Liver (tissue), 9 donors: ENCODE data around the gene RPS6KA4. TPM values are rescaled to one million over a fixed set of nuclear protein-coding genes. Genes with fewer than 3 reads are reported as not detected.
A peak's percentile ranks its signal among the peaks of the same experiment; 100 is the strongest.

Experiments used
- DNase-seq: peaks from one replicate; pipeline ENCODE4 v3.0.0-alpha.2; 2017; ENCODE audit warnings: low spot score
- H3K27ac ChIP-seq, 2 donors: one replicate each; pipeline ENCODE4 v1.7.0; 2013; ENCODE audit warnings: inconsistent platforms in 2 of 2, low read length in 2 of 2, control low read depth in 1 of 2, low read depth in 1 of 2, mild to moderate bottlenecking in 1 of 2
- H3K27me3 ChIP-seq, 4 donors: one replicate each; pipeline versions ENCODE4 v1.6.1 to v1.7.0; 2013; ENCODE audit warnings: low read length in 3 of 4, inconsistent platforms in 1 of 4, mild to moderate bottlenecking in 1 of 4, moderate library complexity in 1 of 4; ENCODE audit not compliant: control insufficient read depth in 4 of 4, insufficient read depth in 4 of 4
- H3K36me3 ChIP-seq, 4 donors: one replicate each; pipeline versions ENCODE4 v1.6.1 to v1.7.0; 2013; ENCODE audit warnings: low read length in 3 of 4, mild to moderate bottlenecking in 3 of 4, low read depth in 1 of 4, moderate library complexity in 1 of 4; ENCODE audit not compliant: control insufficient read depth in 4 of 4, insufficient read depth in 3 of 4
- H3K4me1 ChIP-seq, 4 donors: one replicate each; pipeline versions ENCODE4 v1.6.1 to v1.7.0; 2013; ENCODE audit warnings: low read length in 3 of 4, mild to moderate bottlenecking in 3 of 4, moderate library complexity in 1 of 4; ENCODE audit not compliant: control insufficient read depth in 4 of 4, insufficient read depth in 4 of 4
- H3K4me3 ChIP-seq, 3 donors: one replicate each; pipeline versions ENCODE4 v1.6.1 to v1.7.0; 2013; ENCODE audit warnings: low read length in 3 of 3, control low read depth in 1 of 3, low read depth in 1 of 3, mild to moderate bottlenecking in 1 of 3
- H3K9ac ChIP-seq, 2 donors: one replicate each; pipeline ENCODE4 v1.7.0; 2013; ENCODE audit warnings: low read length in 2 of 2, mild to moderate bottlenecking in 2 of 2, moderate library complexity in 2 of 2, control low read depth in 1 of 2, low read depth in 1 of 2
- H3K9me3 ChIP-seq, 4 donors: one replicate each; pipeline versions ENCODE4 v1.6.1 to v1.7.0; 2013; ENCODE audit warnings: low read length in 3 of 4; ENCODE audit not compliant: control insufficient read depth in 4 of 4
- CTCF ChIP-seq: fragments of 150-350 bp; IDR thresholded peaks from 2 replicates; pipeline ENCODE4 v1.5.1; 2017; ENCODE audit warnings: improper control_type of control experiment, low read depth, low read length; ENCODE audit not compliant: missing input control
- FOXA1 ChIP-seq: IDR thresholded peaks from 2 replicates; pipeline ENCODE4 v1.6.1; 2016; ENCODE audit warnings: antibody characterized with exemption
- GABPA ChIP-seq, 2 donors: IDR thresholded peaks in 1 of 2; conservative IDR thresholded peaks in 1 of 2; 2 replicates each; pipeline ENCODE4 v1.6.1; 2016; ENCODE audit warnings: antibody characterized with exemption in 2 of 2, mild to moderate bottlenecking in 1 of 2, moderate library complexity in 1 of 2
- MAX ChIP-seq: IDR thresholded peaks from 2 replicates; pipeline ENCODE4 v1.6.1; 2016; ENCODE audit warnings: antibody characterized with exemption
- REST ChIP-seq: IDR thresholded peaks from 2 replicates; pipeline ENCODE4 v1.6.1; 2016; ENCODE audit warnings: antibody characterized with exemption, mild to moderate bottlenecking
- SP1 ChIP-seq: IDR thresholded peaks from 2 replicates; pipeline ENCODE4 v1.6.1; 2018; ENCODE audit warnings: antibody characterized with exemption, mild to moderate bottlenecking
- TAF1 ChIP-seq: conservative IDR thresholded peaks from 2 replicates; pipeline ENCODE4 v1.6.1; 2016; ENCODE audit warnings: antibody characterized with exemption, mild to moderate bottlenecking
- YY1 ChIP-seq: IDR thresholded peaks from 2 replicates; pipeline ENCODE4 v1.6.1; 2016; ENCODE audit warnings: antibody characterized with exemption, mild to moderate bottlenecking
- WGBS: extraction: QIAGEN DNeasy Blood & Tissue Kit; methylation state at CpG from one replicate; pipeline ENCODE4 v1.1.7; 2013; 5-methylcytosine and 5-hydroxymethylcytosine counted together
- polyA plus RNA-seq, 2 donors: library from polyadenylated mRNA; stranded (reverse) in 1 of 2; unstranded in 1 of 2; fragments of 200-250 nt in 1 of 2; fragments of >200 nt in 1 of 2; fragmentation: Nextera tagmentation in 1 of 2; extraction: Ambion mirVana in 1 of 2; gene quantifications; one replicate each; pipeline versions ENCODE4 v1.2.1 to v1.2.3, GENCODE V29; 2013 to 2015
- total RNA-seq, 2 donors: library from RNA; depleted of rRNA; stranded (reverse); fragments of >200 nt; gene quantifications; one replicate each; pipeline ENCODE4 v1.2.3, GENCODE V29; 2014
- donor health status: healthy.
- donor health status: healthy.
- donor health status: healthy.
- donor health status: healthy.
- donor health status: healthy.

RPS6KA4 gene
- total and polyA plus RNA-seq, 4 donors = 2.0 to 13.5 (median 10.0) TPM

GRCh38 chr11:64355078-64355940 lies 3.7 kb upstream of the RPS6KA4 start (continued):
- TF ChIP-seq YY1 = no peak
- no peak for TF ChIP-seq MAX
- TF ChIP-seq FOXA1 = no peak
- no peak for TF ChIP-seq SP1
- peak; percentile 59 for TF ChIP-seq CTCF

GRCh38 chr11:64356498-64357411 lies 2.2 kb upstream of the RPS6KA4 start:
- Histone ChIP-seq H3K9me3 (no peaks in the 10 kb centered on the region), H3K4me3 (no peak overlapping the region), H3K27ac (no peak overlapping the region), H3K9ac (no peak overlapping the region), H3K27me3 (no peaks in the 10 kb centered on the region), H3K4me1 (peaks cover 9 to 39% (median 24%) of the 10 kb centered on the region in 4 donors), H3K36me3 (peaks cover 0 to 8% (median 1%) of the 10 kb centered on the region in 4 donors)
- no peak for DNase-seq
- WGBS = 90% methylated on average over 25 of the region's 25 CpGs
- TF ChIP-seq YY1 = no peak
- no peak for TF ChIP-seq REST
- TF ChIP-seq GABPA (IDR thresholded peaks at IDR 0.05 in 1 of 2, conservative IDR thresholded peaks at IDR 0.05 in 1 of 2) = no peak
- TF ChIP-seq TAF1 = no peak

- WGBS = 97% methylated on average over 6 of the region's 6 CpGs
- Histone ChIP-seq H3K9ac (no peak overlapping the region), H3K4me1 (peaks cover 9 to 39% (median 24%) of the 10 kb centered on the region in 4 donors), H3K4me3 (no peak overlapping the region), H3K27ac (no peak overlapping the region), H3K27me3 (no peaks in the 10 kb centered on the region), H3K9me3 (no peaks in the 10 kb centered on the region), H3K36me3 (peaks cover 0 to 14% (median 5%) of the 10 kb centered on the region in 4 donors)
- TF ChIP-seq TAF1 = no peak
- no peak for TF ChIP-seq YY1
- DNase-seq = no peak
Measured at GRCh38 chr11:64357446-64357845, 1.5 kb upstream of the RPS6KA4 start.
